Measurements from ENCODE around the gene MDH2. TPM values are rescaled to one million over a fixed set of nuclear protein-coding genes. Genes with fewer than 3 reads are reported as not detected.
"Not testable (repeated sequence)": the region's sequence is repeated elsewhere in the genome, so short reads cannot be mapped to it uniquely, and the experiment has no call there.

Gene MDH2
- total and polyA plus RNA-seq, 2 experiments from 2014 or later: 68.5 to 236 TPM

- H3K4me1 ChIP-seq (ENCODE audit: insufficient read depth): no peaks in the 10 kb centered on the region
- H3K9me3 ChIP-seq (ENCODE audit: low read depth): no peaks in the 10 kb centered on the region
- 94% methylated on average over 4 of the region's 4 CpGs for WGBS (ENCODE audit: low lambda C conversion rate, missing lambda C conversion rate)
- H2AFZ ChIP-seq: no peak overlapping the region
- H3K36me3 ChIP-seq (replicated peaks; ENCODE audit: insufficient read depth, low read depth): no peaks in the 10 kb centered on the region
- H3K27ac ChIP-seq: no peak overlapping the region
- H3K4me2 ChIP-seq: no peak overlapping the region
- H3K4me3 ChIP-seq: no peak overlapping the region
- H3K27me3 ChIP-seq: no peaks in the 10 kb centered on the region
- no peak for DNase-seq (ENCODE audit: low spot score)
- no peaks in the 10 kb centered on the region for H4K20me1 ChIP-seq (ENCODE audit: insufficient read depth, poor library complexity, severe bottlenecking)
- no peaks in the 10 kb centered on the region for H3K9me2 ChIP-seq (replicated peaks; ENCODE audit: insufficient read depth)
- H3K79me2 ChIP-seq: no peaks in the 10 kb centered on the region
- TF ChIP-seq EZH2phosphoT487 (IDR thresholded peaks at IDR 0.05; ENCODE audit: low read depth, severe bottlenecking, unreplicated experiment): no peak
- no peak for TF ChIP-seq EZH2 (IDR thresholded peaks at IDR 0.05; ENCODE audit: borderline replicate concordance)
- no peak for TF ChIP-seq CTCF (IDR thresholded peaks at IDR 0.05; ENCODE audit: poor library complexity)
Observed at GRCh38 chr7:76086070-76086469, 38.2 kb downstream of the MDH2 start.

- H2AFZ ChIP-seq; DNase-seq (ENCODE audit: low spot score); H4K20me1 ChIP-seq (ENCODE audit: insufficient read depth, poor library complexity, severe bottlenecking); H3K4me2 ChIP-seq; H3K27ac ChIP-seq; H3K9me2 ChIP-seq (replicated peaks; ENCODE audit: insufficient read depth); H3K27me3 ChIP-seq; H3K4me1 ChIP-seq (ENCODE audit: insufficient read depth); H3K4me3 ChIP-seq; H3K36me3 ChIP-seq (replicated peaks; ENCODE audit: insufficient read depth, low read depth); H3K79me2 ChIP-seq; H3K9me3 ChIP-seq (ENCODE audit: low read depth): not testable (repeated sequence)
- WGBS (ENCODE audit: low lambda C conversion rate, missing lambda C conversion rate): 72% methylated on average over 5 of the region's 5 CpGs
Observed at GRCh38 chr7:76087362-76087791, 39.5 kb downstream of the MDH2 start.

- Histone ChIP-seq H3K27me3 (no peaks in the 10 kb centered on the region), H3K79me2 (no peaks in the 10 kb centered on the region), H4K20me1 (ENCODE audit: insufficient read depth, poor library complexity, severe bottlenecking) (no peaks in the 10 kb centered on the region), H3K4me1 (ENCODE audit: insufficient read depth) (no peaks in the 10 kb centered on the region), H3K4me2 (no peak overlapping the region), H3K4me3 (no peak overlapping the region), H2AFZ (no peak overlapping the region), H3K27ac (no peak overlapping the region), H3K9me2 (replicated peaks; ENCODE audit: insufficient read depth) (no peaks in the 10 kb centered on the region), H3K9me3 (ENCODE audit: low read depth) (no peaks in the 10 kb centered on the region), H3K36me3 (replicated peaks; ENCODE audit: insufficient read depth, low read depth) (no peaks in the 10 kb centered on the region)
- TF ChIP-seq EZH2phosphoT487 (IDR thresholded peaks at IDR 0.05; ENCODE audit: low read depth, severe bottlenecking, unreplicated experiment) (no peak), EZH2 (IDR thresholded peaks at IDR 0.05; ENCODE audit: borderline replicate concordance) (no peak), CTCF (IDR thresholded peaks at IDR 0.05; ENCODE audit: poor library complexity) (no peak)
- 67% methylated on average over 8 of the region's 10 CpGs for WGBS (ENCODE audit: low lambda C conversion rate, missing lambda C conversion rate)
- no peak for DNase-seq (ENCODE audit: low spot score)
Observed at GRCh38 chr7:76089865-76090475, 42.1 kb downstream of the MDH2 start.

- Histone ChIP-seq H2AFZ (no peak overlapping the region), H3K27ac (no peak overlapping the region), H3K27me3 (no peaks in the 10 kb centered on the region)
Observed at GRCh38 chr7:76091506-76091905, 43.6 kb downstream of the MDH2 start.

GRCh38 chr7:76093531-76093930 lies 45.6 kb downstream of the MDH2 start:
- H4K20me1 ChIP-seq (ENCODE audit: insufficient read depth, poor library complexity, severe bottlenecking); H2AFZ ChIP-seq; H3K27ac ChIP-seq; H3K9me3 ChIP-seq (ENCODE audit: low read depth); H3K4me1 ChIP-seq (ENCODE audit: insufficient read depth); H3K79me2 ChIP-seq; H3K4me2 ChIP-seq; H3K4me3 ChIP-seq; H3K9me2 ChIP-seq (replicated peaks; ENCODE audit: insufficient read depth); DNase-seq (ENCODE audit: low spot score); H3K36me3 ChIP-seq (replicated peaks; ENCODE audit: insufficient read depth, low read depth); H3K27me3 ChIP-seq: not testable (repeated sequence)
- WGBS (ENCODE audit: low lambda C conversion rate, missing lambda C conversion rate): 87% methylated on average over 5 of the region's 5 CpGs

More at GRCh38 chr7:76091506-76091905, 43.6 kb downstream of the MDH2 start:
- Histone ChIP-seq H3K4me1 (ENCODE audit: insufficient read depth) (no peaks in the 10 kb centered on the region), H4K20me1 (ENCODE audit: insufficient read depth, poor library complexity, severe bottlenecking) (no peaks in the 10 kb centered on the region), H3K9me3 (ENCODE audit: low read depth) (no peaks in the 10 kb centered on the region), H3K9me2 (replicated peaks; ENCODE audit: insufficient read depth) (no peaks in the 10 kb centered on the region), H3K4me3 (no peak overlapping the region), H3K36me3 (replicated peaks; ENCODE audit: insufficient read depth, low read depth) (no peaks in the 10 kb centered on the region), H3K4me2 (no peak overlapping the region), H3K79me2 (no peaks in the 10 kb centered on the region)
- no peak for DNase-seq (ENCODE audit: low spot score)
- TF ChIP-seq CTCF (IDR thresholded peaks at IDR 0.05; ENCODE audit: poor library complexity): no peak
- no peak for TF ChIP-seq EZH2phosphoT487 (IDR thresholded peaks at IDR 0.05; ENCODE audit: low read depth, severe bottlenecking, unreplicated experiment)
- no peak for TF ChIP-seq EZH2 (IDR thresholded peaks at IDR 0.05; ENCODE audit: borderline replicate concordance)
- 78% methylated on average over 5 of the region's 5 CpGs for WGBS (ENCODE audit: low lambda C conversion rate, missing lambda C conversion rate)

GRCh38 chr7:76094326-76094725 lies 46.4 kb downstream of the MDH2 start:
- H2AFZ ChIP-seq: not testable (repeated sequence)
- 89% methylated on average over 5 of the region's 5 CpGs for WGBS (ENCODE audit: low lambda C conversion rate, missing lambda C conversion rate)

More at GRCh38 chr7:76094326-76094725, 46.4 kb downstream of the MDH2 start:
- not testable (repeated sequence) for H3K36me3 ChIP-seq (replicated peaks; ENCODE audit: insufficient read depth, low read depth); DNase-seq (ENCODE audit: low spot score); H3K79me2 ChIP-seq; H3K9me3 ChIP-seq (ENCODE audit: low read depth); H3K4me3 ChIP-seq; H3K4me1 ChIP-seq (ENCODE audit: insufficient read depth); H4K20me1 ChIP-seq (ENCODE audit: insufficient read depth, poor library complexity, severe bottlenecking); H3K9me2 ChIP-seq (replicated peaks; ENCODE audit: insufficient read depth); H3K4me2 ChIP-seq; H3K27me3 ChIP-seq; H3K27ac ChIP-seq

Measured in hepatocyte (in vitro differentiated cells).